Measurements from ENCODE around the gene MOB1B.

The MOB1B gene

GRCh38 chr4:70873216-70873615, 29.0 kb upstream of the MOB1B start:
- DNase-seq (ENCODE audit: low spot score), result no peak
- in situ Hi-C loops (cut with MboI; ENCODE audit: low sequenced_read_pairs, unreplicated experiment), result no loop called here
- TF ChIP-seq, protein P1, sequence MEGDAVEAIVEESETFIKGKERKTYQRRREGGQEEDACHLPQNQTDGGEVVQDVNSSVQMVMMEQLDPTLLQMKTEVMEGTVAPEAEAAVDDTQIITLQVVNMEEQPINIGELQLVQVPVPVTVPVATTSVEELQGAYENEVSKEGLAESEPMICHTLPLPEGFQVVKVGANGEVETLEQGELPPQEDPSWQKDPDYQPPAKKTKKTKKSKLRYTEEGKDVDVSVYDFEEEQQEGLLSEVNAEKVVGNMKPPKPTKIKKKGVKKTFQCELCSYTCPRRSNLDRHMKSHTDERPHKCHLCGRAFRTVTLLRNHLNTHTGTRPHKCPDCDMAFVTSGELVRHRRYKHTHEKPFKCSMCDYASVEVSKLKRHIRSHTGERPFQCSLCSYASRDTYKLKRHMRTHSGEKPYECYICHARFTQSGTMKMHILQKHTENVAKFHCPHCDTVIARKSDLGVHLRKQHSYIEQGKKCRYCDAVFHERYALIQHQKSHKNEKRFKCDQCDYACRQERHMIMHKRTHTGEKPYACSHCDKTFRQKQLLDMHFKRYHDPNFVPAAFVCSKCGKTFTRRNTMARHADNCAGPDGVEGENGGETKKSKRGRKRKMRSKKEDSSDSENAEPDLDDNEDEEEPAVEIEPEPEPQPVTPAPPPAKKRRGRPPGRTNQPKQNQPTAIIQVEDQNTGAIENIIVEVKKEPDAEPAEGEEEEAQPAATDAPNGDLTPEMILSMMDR (IDR thresholded peaks at IDR 0.05; ENCODE audit: borderline replicate concordance, control extremely low read depth, extremely low read depth, insufficient read depth, missing control alignments), result no peak

DNA sequence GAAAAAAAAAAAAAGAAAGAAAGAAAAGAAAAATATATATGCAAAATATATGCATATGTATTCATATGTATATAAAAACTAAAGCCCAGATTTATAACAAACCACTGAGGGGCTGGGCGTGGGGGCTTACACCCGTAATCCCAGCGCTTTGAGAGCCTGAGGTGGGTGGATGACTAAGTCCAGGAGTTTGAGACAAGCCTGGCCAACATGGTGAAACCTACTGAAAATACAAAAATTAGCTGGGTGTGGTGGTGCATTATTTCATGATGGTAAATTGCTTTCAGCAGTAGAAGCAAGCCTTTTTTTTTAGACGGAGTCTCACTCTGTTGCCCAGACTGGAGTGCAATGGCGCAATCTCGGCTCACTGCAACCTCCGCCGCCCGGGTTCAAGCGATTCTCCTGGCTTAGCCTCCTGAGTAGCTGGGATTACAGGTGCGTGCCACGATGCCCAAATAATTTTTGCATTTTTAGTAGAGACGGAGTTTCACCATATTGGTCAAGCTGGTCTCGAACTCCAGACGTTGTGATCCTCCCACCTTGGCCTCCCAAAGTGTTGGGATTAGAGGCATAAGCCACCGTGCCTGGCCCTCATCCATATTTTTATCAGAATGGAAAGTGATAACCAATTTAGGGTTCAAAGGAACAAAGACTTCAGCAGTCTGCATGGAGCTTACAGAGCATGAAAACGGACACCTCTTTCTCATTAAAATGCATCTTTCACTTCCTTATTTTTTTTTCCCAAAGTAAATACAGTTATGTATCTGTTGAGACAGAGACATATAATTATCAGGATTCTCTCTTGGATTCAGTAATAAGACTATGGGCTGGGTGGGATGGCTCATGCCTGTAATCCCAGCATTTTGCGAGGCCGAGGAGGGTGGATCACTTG, 27.7 kb upstream of the MOB1B start:
- peak; percentile 52 for DNase-seq (ENCODE audit: low spot score)
- in situ Hi-C loops (cut with MboI; ENCODE audit: low sequenced_read_pairs, unreplicated experiment), result no loop called here
- TF ChIP-seq, protein P1 (IDR thresholded peaks at IDR 0.05; ENCODE audit: borderline replicate concordance, control extremely low read depth, extremely low read depth, insufficient read depth, missing control alignments), result no peak

DNA sequence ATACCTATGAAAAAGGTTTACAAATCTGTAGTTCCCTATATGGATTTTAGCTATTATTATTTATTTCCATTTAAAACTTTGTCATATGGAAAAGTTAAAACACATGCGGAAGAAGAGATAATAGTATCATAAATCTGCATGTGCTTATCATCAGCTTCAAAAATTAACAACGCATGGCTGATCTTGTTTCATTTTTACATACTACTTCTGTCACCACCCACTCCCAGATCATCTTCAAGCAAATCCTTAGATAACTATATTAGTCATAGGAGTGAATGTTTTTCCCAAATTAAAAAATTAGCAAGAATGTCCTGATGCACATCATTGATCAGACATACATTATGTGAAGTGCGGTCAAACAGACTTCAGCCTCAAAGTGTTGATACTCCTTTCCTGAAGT, 24.6 kb upstream of the MOB1B start:
- TF ChIP-seq, protein P1 (IDR thresholded peaks at IDR 0.05; ENCODE audit: borderline replicate concordance, control extremely low read depth, extremely low read depth, insufficient read depth, missing control alignments), result no peak
- in situ Hi-C loops (cut with MboI; ENCODE audit: low sequenced_read_pairs, unreplicated experiment), result no loop called here
- no peak for DNase-seq (ENCODE audit: low spot score)

- TF ChIP-seq, protein P1 (IDR thresholded peaks at IDR 0.05; ENCODE audit: borderline replicate concordance, control extremely low read depth, extremely low read depth, insufficient read depth, missing control alignments), result no peak
- no peak for DNase-seq (ENCODE audit: low spot score)
- in situ Hi-C loops (cut with MboI; ENCODE audit: low sequenced_read_pairs, unreplicated experiment), result no loop called here
These were observed 21.4 kb upstream of the MOB1B start for GRCh38 chr4:70880739-70881138.

GRCh38 chr4:70885174-70885573, 17.0 kb upstream of the MOB1B start:
- no peak for DNase-seq (ENCODE audit: low spot score)
- TF ChIP-seq, protein P1 (IDR thresholded peaks at IDR 0.05; ENCODE audit: borderline replicate concordance, control extremely low read depth, extremely low read depth, insufficient read depth, missing control alignments), result peak; percentile 23
- in situ Hi-C loops (cut with MboI; ENCODE audit: low sequenced_read_pairs, unreplicated experiment), result no loop called here

DNA sequence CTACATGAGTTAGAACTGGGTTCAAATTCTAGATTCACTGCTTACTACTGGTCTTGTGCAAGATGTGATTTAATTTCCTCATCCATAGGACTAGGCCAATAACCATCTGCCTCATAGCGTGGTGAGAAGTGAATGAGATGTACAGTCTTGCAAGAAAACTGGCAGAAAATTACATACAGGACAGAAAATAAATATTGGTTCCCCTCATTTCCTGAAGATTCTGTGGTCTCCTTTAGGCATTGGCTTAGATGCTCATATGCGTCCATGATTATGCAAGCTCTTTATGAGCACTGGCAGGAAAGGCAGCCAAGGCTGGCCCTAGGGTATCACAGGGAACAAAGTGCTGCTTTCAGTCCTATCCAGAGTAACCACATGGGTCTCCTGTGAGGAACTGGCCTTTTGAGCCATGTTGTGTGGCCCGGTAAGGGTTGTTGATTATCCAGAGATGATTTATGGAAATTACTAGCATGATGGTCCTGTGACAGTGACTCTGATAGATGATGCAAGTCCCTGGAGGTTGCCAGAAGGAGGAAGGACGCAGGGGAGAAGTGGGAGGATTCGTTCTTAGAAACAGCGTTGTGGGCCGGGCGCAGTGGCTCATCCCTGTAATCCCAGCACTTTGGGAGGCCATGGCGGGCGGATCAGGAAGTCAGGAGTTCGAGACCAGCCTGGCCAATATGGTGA, 9.9 kb upstream of the MOB1B start:
- DNase-seq (ENCODE audit: low spot score), result no peak

More for the DNA sequence above, 9.9 kb upstream of the MOB1B start:
- TF ChIP-seq, protein P1 (IDR thresholded peaks at IDR 0.05; ENCODE audit: borderline replicate concordance, control extremely low read depth, extremely low read depth, insufficient read depth, missing control alignments), result no peak
- in situ Hi-C loops (cut with MboI; ENCODE audit: low sequenced_read_pairs, unreplicated experiment), result no loop called here
